Tongue (tissue), 2 donors: ENCODE measurements around the gene CYP26B1. TPM values are rescaled to one million over a fixed set of nuclear protein-coding genes. Genes with fewer than 3 reads are reported as not detected.
A peak's percentile ranks its signal among the peaks of the same experiment; 100 is the strongest.
"Not testable (repeated sequence)": the region's sequence is repeated elsewhere in the genome, so short reads cannot be mapped to it uniquely, and the experiment has no call there.

Source experiments
- DNase-seq: peaks from one replicate; pipeline ENCODE4 v3.0.0-alpha.2; 2015
- total RNA-seq: library from RNA; depleted of rRNA; stranded (reverse); fragments of >200 nt; gene quantifications from one replicate; pipeline ENCODE4 v1.2.3, GENCODE V29; 2014

Gene CYP26B1
- total RNA-seq, 1 donor from 2014 or later = 13.8 TPM

GRCh38 chr2:72109291-72109690, 38.4 kb downstream of the CYP26B1 start:
- no peak for DNase-seq

- no peak for DNase-seq
These were observed 39.5 kb downstream of the CYP26B1 start for GRCh38 chr2:72108121-72108520.

- DNase-seq = no peak
These were observed 40.7 kb downstream of the CYP26B1 start for GRCh38 chr2:72106978-72107377.

- DNase-seq = no peak
These were observed 42.7 kb downstream of the CYP26B1 start for GRCh38 chr2:72104821-72105588.

- DNase-seq = no peak
These were observed 44.0 kb downstream of the CYP26B1 start for GRCh38 chr2:72103690-72104089.

- no peak for DNase-seq
These were observed 44.5 kb downstream of the CYP26B1 start for GRCh38 chr2:72103161-72103560.

GRCh38 chr2:72098935-72099334, 48.7 kb downstream of the CYP26B1 start:
- no peak for DNase-seq

- no peak for DNase-seq
These were observed 50.4 kb downstream of the CYP26B1 start for GRCh38 chr2:72097276-72097675.

GRCh38 chr2:72096181-72096580, 51.5 kb downstream of the CYP26B1 start:
- no peak for DNase-seq

- no peak for DNase-seq
These were observed 52.3 kb downstream of the CYP26B1 start for GRCh38 chr2:72095364-72095763.

GRCh38 chr2:72094701-72095100, 53.0 kb downstream of the CYP26B1 start:
- no peak for DNase-seq

GRCh38 chr2:72092111-72092510, 55.6 kb downstream of the CYP26B1 start:
- no peak for DNase-seq

GRCh38 chr2:72090781-72091482, 56.7 kb downstream of the CYP26B1 start:
- no peak for DNase-seq

GRCh38 chr2:72090271-72090720, 57.4 kb downstream of the CYP26B1 start:
- no peak for DNase-seq

GRCh38 chr2:72089537-72089936, 58.1 kb downstream of the CYP26B1 start:
- no peak for DNase-seq

- no peak for DNase-seq
These were observed 58.6 kb downstream of the CYP26B1 start for GRCh38 chr2:72089028-72089427.

GRCh38 chr2:72086871-72087633, 60.6 kb downstream of the CYP26B1 start:
- DNase-seq = not testable (repeated sequence)

- no peak for DNase-seq
These were observed 62.1 kb downstream of the CYP26B1 start for GRCh38 chr2:72085513-72085912.

GRCh38 chr2:72085036-72085435, 62.6 kb downstream of the CYP26B1 start:
- DNase-seq = no peak

GRCh38 chr2:72084584-72084976, 63.1 kb downstream of the CYP26B1 start:
- no peak for DNase-seq

- peak; percentile 39 for DNase-seq
These were observed 63.7 kb downstream of the CYP26B1 start for GRCh38 chr2:72083751-72084583.

- no peak for DNase-seq
These were observed 64.8 kb downstream of the CYP26B1 start for GRCh38 chr2:72082887-72083286.
